ENCODE data around the gene PCNX4.

DNA sequence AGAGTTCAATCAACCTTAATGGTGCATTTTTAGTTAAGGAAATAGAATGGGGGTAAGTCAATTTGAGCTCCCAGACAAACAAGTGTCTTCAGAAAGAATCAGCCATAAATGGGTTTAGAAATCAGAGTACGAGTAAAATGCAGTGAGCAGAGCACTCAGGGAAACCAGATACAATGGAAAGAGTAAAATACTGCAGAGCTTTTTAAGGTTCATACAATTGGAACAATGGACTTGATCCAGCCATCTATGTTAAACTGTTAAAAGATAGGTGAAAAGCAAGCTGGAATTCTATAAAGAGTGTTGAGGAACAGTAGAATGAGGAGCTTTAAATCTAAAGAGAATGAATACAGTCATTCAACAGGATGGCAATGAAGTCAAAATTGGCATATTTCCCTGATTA lies 23.8 kb upstream of the PCNX4 start:
- no peak for TF ChIP-seq CTCF (IDR thresholded peaks at IDR 0.05)
- TF ChIP-seq POLR2A (IDR thresholded peaks at IDR 0.05), result no peak

Data from prostate gland (tissue), 2 donors.